ENCODE data around the gene FOXG1.

Gene FOXG1

GRCh38 chr14:28766469-28766955, at the start of gene FOXG1:
Gene FOXG1 (plus strand): TSS chr14:28766787. CDS start chr14:28767280, 493 bp downstream.
- DNase-seq, result no peak

- DNase-seq, result no peak
Measured at GRCh38 chr14:28719130-28719529, 47.5 kb upstream of the FOXG1 start.

- no peak for DNase-seq
Measured at GRCh38 chr14:28731358-28731757, 35.2 kb upstream of the FOXG1 start.

GRCh38 chr14:28742171-28742846, 24.3 kb upstream of the FOXG1 start:
- no peak for DNase-seq

- no peak for DNase-seq
Measured at GRCh38 chr14:28744126-28744525, 22.5 kb upstream of the FOXG1 start.

- DNase-seq, result no peak
Measured at GRCh38 chr14:28745176-28745575, 21.4 kb upstream of the FOXG1 start.

- DNase-seq, result no peak
Measured at GRCh38 chr14:28746247-28746646, 20.3 kb upstream of the FOXG1 start.

GRCh38 chr14:28751467-28752058, 15.0 kb upstream of the FOXG1 start:
- DNase-seq, result no peak

- DNase-seq, result no peak
Measured at GRCh38 chr14:28754209-28754985, 12.2 kb upstream of the FOXG1 start.

- DNase-seq, result no peak
Measured at GRCh38 chr14:28755198-28755815, 11.3 kb upstream of the FOXG1 start.

- no peak for DNase-seq
Measured at GRCh38 chr14:28755884-28756268, 10.7 kb upstream of the FOXG1 start.

- DNase-seq, result no peak
Measured at GRCh38 chr14:28756269-28756883, 10.2 kb upstream of the FOXG1 start.

GRCh38 chr14:28756884-28757570, 9.6 kb upstream of the FOXG1 start:
- DNase-seq, result no peak

- no peak for DNase-seq
Measured at GRCh38 chr14:28757786-28758185, 8.8 kb upstream of the FOXG1 start.

- no peak for DNase-seq
Measured at GRCh38 chr14:28758253-28758884, 8.2 kb upstream of the FOXG1 start.

- DNase-seq, result no peak
Measured at GRCh38 chr14:28758885-28759652, 7.5 kb upstream of the FOXG1 start.

GRCh38 chr14:28759653-28760313, 6.8 kb upstream of the FOXG1 start:
- no peak for DNase-seq

GRCh38 chr14:28760431-28760996, 6.1 kb upstream of the FOXG1 start:
- no peak for DNase-seq

GRCh38 chr14:28761438-28762291, 4.9 kb upstream of the FOXG1 start:
- DNase-seq, result no peak

All from activated CD8-positive, alpha-beta memory T cell treated with anti-CD3 and anti-CD28 coated beads, Interleukin-2, amount 50 U/mL, for 4 hours (primary cell).